ENCODE data around the gene ADAM20. TPM values are rescaled to one million over a fixed set of nuclear protein-coding genes. Genes with fewer than 3 reads are reported as not detected.

ADAM20 gene
- total RNA-seq, 1 experiment from 2014 or later: 0.31 TPM

DNA sequence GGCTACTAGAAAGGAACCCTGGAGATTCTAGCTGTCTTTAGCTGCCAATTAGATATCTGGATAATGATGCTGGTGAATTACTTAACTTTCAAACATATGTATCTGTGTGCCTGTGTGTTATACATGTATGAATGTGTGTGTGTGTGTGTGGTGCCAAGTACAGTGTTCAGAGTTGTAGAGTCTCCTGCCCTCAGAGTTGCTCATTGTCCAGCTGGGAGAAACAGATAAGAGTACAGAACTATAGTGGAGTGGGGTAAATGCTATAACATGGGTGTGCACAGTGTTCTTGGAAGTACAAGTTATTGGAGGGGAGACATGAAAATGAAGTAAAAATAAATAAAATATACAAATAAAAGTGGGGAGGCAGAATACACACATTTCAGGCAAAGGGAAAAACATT, 23.6 kb upstream of the ADAM20 start:
- intact Hi-C loops (cut with micrococcal nuclease; ENCODE audit: unreplicated experiment): no loop called here
- no peaks in the 10 kb centered on the region for H3K4me1 ChIP-seq (ENCODE audit: control insufficient read depth, insufficient read depth, low read length)
- BruUV-seq (replicated peaks): no TSS peak

GRCh38 chr14:70555890-70556289, 21.1 kb upstream of the ADAM20 start:
- no TSS peak for BruUV-seq (replicated peaks)
- in situ Hi-C loops (cut with HindIII; ENCODE audit: low pct_unique_long_range_greater_than_20kb, low sequenced_read_pairs): no loop called here
- Histone ChIP-seq H3K4me3 (ENCODE audit: low read depth in 2 of 2, low read length in 2 of 2) (no peak overlapping the region), H3K27ac (ENCODE audit: low read length) (no peak overlapping the region), H3K4me1 (ENCODE audit: control insufficient read depth, insufficient read depth, low read length) (no peaks in the 10 kb centered on the region), H3K27me3 (ENCODE audit: control insufficient read depth, insufficient read depth, low read length) (no peaks in the 10 kb centered on the region), H3K36me3 (ENCODE audit: control insufficient read depth, insufficient read depth, low read length) (no peaks in the 10 kb centered on the region), H3K9me3 (ENCODE audit: control insufficient read depth, insufficient read depth, low read depth, low read length) (no peaks in the 10 kb centered on the region)
- ChIA-PET POLR2A (no interaction called here), CTCF (no interaction called here)
- DNase-seq (ENCODE audit: low read depth, low spot score): no peak
- TF ChIP-seq, protein P1, sequence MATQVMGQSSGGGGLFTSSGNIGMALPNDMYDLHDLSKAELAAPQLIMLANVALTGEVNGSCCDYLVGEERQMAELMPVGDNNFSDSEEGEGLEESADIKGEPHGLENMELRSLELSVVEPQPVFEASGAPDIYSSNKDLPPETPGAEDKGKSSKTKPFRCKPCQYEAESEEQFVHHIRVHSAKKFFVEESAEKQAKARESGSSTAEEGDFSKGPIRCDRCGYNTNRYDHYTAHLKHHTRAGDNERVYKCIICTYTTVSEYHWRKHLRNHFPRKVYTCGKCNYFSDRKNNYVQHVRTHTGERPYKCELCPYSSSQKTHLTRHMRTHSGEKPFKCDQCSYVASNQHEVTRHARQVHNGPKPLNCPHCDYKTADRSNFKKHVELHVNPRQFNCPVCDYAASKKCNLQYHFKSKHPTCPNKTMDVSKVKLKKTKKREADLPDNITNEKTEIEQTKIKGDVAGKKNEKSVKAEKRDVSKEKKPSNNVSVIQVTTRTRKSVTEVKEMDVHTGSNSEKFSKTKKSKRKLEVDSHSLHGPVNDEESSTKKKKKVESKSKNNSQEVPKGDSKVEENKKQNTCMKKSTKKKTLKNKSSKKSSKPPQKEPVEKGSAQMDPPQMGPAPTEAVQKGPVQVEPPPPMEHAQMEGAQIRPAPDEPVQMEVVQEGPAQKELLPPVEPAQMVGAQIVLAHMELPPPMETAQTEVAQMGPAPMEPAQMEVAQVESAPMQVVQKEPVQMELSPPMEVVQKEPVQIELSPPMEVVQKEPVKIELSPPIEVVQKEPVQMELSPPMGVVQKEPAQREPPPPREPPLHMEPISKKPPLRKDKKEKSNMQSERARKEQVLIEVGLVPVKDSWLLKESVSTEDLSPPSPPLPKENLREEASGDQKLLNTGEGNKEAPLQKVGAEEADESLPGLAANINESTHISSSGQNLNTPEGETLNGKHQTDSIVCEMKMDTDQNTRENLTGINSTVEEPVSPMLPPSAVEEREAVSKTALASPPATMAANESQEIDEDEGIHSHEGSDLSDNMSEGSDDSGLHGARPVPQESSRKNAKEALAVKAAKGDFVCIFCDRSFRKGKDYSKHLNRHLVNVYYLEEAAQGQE (IDR thresholded peaks at IDR 0.05; ENCODE audit: insufficient read depth in 1 of 2, low read depth in 2 of 2, low read length in 1 of 2): no peak
- ATAC-seq: no peak
- intact Hi-C loops (cut with micrococcal nuclease; ENCODE audit: unreplicated experiment): no loop called here

More for the DNA sequence above, 23.6 kb upstream of the ADAM20 start:
- TF ChIP-seq TCF7L2 (IDR thresholded peaks at IDR 0.05; ENCODE audit: low read depth, low read length) (no peak), POLR2AphosphoS5 (IDR thresholded peaks at IDR 0.05; ENCODE audit: low read depth, low read length) (no peak), SIN3A (IDR thresholded peaks at IDR 0.05; ENCODE audit: borderline replicate concordance, insufficient read depth, low read depth, low read length) (no peak), CTCF (IDR thresholded peaks at IDR 0.05) (no peak)
- TF ChIP-seq, protein P1 (IDR thresholded peaks at IDR 0.05; ENCODE audit: insufficient read depth in 1 of 2, low read depth in 2 of 2, low read length in 1 of 2): no peak
- Histone ChIP-seq H3K27me3 (ENCODE audit: control insufficient read depth, insufficient read depth, low read length) (no peaks in the 10 kb centered on the region), H3K4me3 (ENCODE audit: low read depth in 2 of 2, low read length in 2 of 2) (no peak overlapping the region), H3K27ac (ENCODE audit: low read length) (no peak overlapping the region), H3K36me3 (ENCODE audit: control insufficient read depth, insufficient read depth, low read length) (no peaks in the 10 kb centered on the region), H3K9me3 (ENCODE audit: control insufficient read depth, insufficient read depth, low read depth, low read length) (no peaks in the 10 kb centered on the region)
- in situ Hi-C loops (cut with HindIII; ENCODE audit: low pct_unique_long_range_greater_than_20kb, low sequenced_read_pairs): no loop called here
- ChIA-PET POLR2A (no interaction called here), CTCF (no interaction called here)
- DNase-seq (ENCODE audit: low read depth, low spot score): no peak
- no peak for ATAC-seq

All from Panc1 (cell line).